Fibroblast of skin of scalp (primary cell): Measurements from ENCODE around the gene PINLYP.

Experiments used
- DNase-seq: peaks from one replicate; pipeline ENCODE4 v3.0.0-alpha.2; 2013

The PINLYP gene

GRCh38 chr19:43606569-43607229 lies 31.1 kb downstream of the PINLYP start:
- no peak for DNase-seq

GRCh38 chr19:43607238-43608205 lies 31.9 kb downstream of the PINLYP start:
- DNase-seq, result no peak

- DNase-seq, result no peak
These were observed 34.3 kb downstream of the PINLYP start for GRCh38 chr19:43609872-43610271.

DNA sequence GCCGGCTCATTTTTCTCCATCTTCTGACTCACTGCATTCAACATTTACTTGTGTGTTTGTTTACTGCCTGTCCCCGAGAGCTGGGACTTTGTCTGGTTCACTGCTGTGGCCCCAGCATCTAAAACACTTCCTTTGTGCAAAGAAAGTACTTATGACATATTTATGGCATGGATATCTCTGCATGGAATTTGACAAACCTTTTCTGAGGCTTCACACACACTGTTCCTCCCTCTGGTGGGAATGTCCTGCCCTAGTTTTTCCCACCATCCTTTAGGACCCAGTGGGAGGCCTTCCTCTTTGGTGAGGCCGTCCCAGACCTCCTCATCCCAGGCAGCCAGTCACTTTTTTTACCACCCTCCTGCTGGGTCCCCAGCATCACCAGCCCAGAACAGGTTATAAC lies 34.9 kb downstream of the PINLYP start:
- DNase-seq, result peak; percentile 50

- no peak for DNase-seq
These were observed 36.2 kb downstream of the PINLYP start, which contains the start of gene SRRM5 for GRCh38 chr19:43611788-43612187. TSS of gene SRRM5 (plus strand) at chr19:43612088. CDS start at chr19:43612122, 34 bp downstream.

DNA sequence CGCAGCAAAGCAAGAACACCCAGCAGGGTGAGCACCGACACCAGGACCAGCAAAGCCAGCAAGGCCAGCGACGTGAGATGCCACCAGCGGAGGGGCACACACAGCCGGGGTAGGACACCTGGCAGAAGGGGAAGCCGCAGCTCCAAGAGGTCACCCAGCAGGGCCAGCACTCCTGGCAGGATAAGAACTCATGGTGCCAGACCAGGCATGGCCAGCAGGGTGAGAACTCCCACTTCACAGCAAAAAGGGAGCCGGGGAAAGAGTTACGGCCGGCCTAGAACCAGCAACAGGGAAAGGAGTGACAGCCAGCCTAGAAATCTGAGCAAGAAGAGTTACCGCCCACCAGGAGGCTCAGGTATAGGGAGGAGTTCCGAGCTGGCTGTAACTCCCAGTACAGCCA lies 36.8 kb downstream of the PINLYP start:
- DNase-seq, result no peak

DNA sequence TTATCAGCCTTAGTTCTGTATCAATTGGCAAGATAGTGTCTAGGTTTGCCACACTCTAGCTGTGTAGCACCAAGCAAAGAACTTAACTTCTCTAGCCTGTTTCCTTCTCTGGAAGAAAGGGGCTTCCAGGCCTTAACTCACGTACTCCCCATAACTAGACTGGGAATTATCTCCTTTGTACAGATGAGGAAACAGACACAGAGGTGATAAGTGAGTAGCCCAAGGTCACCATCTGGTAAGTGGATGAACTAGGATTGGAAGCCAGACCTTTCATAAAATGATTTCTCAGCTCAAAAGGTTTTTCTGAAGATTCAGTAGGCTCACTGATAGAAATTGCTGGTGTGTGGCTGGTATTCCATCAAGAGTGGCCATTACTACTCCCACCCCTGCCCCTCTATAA lies 40.7 kb downstream of the PINLYP start:
- DNase-seq, result no peak

DNA sequence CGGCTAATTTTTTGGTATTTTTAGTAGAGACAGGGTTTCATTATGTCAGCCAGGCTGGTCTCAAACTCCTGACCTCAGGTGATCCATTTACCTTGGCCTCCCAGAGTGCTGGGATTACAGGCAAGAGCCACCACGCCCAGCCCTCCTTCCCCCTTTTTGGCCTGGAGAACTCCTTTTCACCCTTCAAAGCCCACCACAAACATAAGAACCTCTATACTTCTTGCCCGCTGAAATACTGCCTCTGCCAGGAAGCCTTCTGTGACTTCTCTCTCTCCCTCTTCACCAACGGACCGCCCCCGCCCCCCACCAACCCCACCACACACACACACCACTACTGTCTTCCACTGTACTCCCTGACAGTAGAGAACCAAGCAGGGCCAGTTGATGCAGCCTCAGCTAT lies 41.4 kb downstream of the PINLYP start:
- DNase-seq, result no peak

- peak; percentile 43 for DNase-seq
These were observed 43.3 kb downstream of the PINLYP start for GRCh38 chr19:43618921-43619261.

GRCh38 chr19:43619262-43620060 lies 43.9 kb downstream of the PINLYP start, which contains the start of gene ZNF428:
TSS of gene ZNF428 (minus strand) at chr19:43619629. CDS start at chr19:43614304, 5,325 bp downstream.
- DNase-seq, result peak; percentile 90

- DNase-seq, result no peak
These were observed 44.7 kb downstream of the PINLYP start for GRCh38 chr19:43620061-43621001.

DNA sequence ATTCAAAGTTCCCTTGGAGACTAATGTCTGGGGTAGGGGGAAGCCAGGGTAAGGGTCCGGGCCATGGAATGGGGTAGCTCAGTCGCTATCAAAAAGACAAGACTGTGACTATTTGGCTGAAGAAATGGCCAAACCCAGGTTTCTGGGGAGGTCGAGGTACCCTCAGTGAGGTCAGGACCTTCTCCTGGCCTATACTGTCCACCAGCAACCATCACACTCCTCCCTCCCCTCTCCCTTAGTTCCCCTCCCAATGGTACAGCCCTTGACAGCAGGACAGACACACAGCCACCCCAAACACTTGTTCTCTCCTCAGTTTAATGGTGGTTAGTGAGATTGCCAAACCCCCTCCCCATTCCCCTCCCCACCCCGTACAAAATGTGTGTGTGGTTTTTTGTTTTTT lies 46.5 kb downstream of the PINLYP start:
- DNase-seq, result no peak

DNA sequence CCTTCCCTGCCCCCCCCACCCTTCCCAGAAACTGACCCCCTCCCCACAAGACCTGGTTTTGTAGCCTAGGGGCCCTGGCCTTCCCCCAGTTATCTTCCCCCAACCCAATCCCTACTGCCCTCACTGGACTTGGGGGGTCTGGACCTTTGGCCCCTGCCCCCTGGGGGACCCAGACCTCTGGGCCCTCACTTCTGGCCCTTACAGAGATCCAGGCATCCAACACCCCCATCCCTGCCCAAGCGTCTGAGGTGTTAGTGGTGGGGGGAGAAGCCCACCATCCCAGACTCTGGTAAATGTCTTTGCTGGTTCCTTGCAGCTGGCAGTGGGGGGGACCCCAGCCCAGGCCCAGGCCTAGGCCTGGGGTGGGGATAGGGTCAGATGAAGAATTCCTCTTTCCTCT lies 47.4 kb downstream of the PINLYP start:
- DNase-seq, result no peak

DNA sequence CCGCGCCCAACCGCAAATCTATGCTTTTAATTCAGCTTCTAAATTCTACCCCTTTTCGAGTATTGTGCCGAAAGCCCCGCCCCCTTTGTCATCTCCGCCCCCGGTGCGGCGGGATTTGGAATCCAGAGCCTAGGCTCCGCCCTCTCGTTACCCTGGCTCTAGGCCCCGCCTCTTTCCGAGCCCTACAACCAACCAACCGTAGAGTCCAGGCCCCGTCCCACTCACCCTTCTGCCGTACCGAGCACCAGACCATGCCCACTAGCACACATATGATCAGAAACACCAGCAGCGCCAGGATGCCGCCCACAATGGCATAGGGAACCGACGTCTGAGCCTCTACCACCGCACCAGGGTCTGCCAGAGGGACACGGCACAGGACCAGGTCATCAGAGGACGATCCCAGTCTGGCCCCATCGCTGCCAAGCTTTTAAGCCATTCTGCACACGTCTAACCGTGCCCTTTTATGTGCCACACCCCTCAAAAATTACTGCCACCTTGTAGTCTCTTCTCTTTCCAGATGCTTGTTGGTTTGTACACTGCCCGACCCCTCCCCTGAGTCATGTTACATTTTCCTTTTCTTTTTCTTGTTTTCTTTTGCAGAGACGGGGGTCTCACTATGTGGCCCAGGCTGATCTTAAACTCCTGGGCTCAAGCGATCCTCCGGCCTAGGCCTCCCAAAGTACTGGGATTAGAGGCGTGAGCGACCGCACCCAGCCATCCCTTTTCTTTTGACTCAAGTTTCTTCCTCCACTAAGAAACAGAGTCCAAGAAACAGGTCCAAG lies 48.5 kb downstream of the PINLYP start:
- no peak for DNase-seq

- DNase-seq, result no peak
These were observed 49.3 kb downstream of the PINLYP start for GRCh38 chr19:43624933-43625332.

DNA sequence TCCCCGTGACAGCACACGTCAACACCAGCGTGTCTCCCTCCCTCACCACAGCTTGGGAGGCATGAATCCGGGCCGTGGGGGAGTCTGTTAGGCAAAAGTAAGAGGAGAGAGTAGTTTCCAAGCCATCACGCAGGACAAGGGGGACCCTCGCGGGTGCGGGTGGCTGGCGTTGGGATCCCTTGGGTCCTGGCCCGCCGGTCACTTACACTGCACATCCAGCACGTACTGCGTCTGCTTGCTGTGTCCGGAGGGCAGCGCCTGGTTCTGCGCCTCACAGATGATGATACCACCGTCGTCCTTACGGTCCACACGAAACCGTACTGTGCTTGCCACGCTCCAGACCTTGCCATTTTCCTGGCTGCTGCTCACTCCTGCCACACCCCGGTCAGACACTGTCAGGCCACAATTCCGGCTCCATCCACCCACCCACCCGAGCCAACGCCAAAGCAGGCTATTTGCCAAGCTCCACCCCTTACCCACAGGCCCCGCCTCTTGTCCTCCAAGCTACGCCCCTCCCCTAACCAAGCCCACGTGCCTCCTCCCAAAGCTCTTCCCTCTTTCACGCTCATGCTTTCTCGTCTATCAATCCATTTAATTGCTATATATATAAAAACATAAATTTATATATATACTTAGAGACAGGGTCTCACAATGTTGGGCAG lies 50.4 kb downstream of the PINLYP start:
- peak; percentile 9 for DNase-seq

- DNase-seq, result no peak
These were observed 51.2 kb downstream of the PINLYP start for GRCh38 chr19:43626838-43627237.

DNA sequence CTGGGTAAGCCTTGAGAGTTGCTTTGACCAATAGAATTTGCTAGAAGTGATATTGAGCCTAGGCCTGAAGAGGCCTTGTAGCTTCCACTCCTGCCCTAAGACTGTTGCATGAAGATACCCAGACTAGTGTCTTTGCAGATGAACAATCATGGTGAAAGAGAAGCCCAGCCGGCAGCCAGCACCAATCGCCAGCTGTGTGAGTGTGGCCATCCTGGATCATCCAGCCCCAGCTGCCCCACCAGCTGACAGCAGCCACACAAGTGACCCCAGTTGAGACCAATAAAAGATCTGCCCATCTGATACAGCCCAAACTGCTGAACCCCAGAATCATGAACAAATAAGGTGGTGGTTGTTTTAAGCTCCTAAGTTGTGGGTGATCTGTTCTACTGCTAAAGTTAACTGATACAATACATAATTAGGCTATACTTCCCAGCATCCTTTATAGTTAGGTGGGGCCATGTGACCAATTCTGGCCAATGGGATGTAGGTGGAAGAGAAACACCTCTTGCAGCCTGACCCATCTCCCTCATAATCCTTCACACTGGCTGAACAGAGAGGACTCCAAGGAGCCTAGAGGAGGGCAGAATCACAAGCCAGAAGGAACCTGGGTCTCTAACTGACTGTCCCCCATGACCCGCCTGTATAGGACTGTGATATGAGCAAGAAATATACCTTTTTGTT lies 53.2 kb downstream of the PINLYP start:
- DNase-seq, result no peak

- DNase-seq, result no peak
These were observed 55.9 kb downstream of the PINLYP start for GRCh38 chr19:43631491-43631890.
